ENCODE data around the gene CDH10. TPM values are rescaled to one million over a fixed set of nuclear protein-coding genes. Genes with fewer than 3 reads are reported as not detected.

The CDH10 gene
- total RNA-seq, 1 experiment from 2014 or later, result not detected

GRCh38 chr5:24633715-24634325, 11.0 kb downstream of the CDH10 start:
- CTCF ChIA-PET, result no interaction called here
- Mint-ChIP-seq H3K9me3 (ENCODE audit: low read depth, unreplicated experiment) (no peaks in the 10 kb centered on the region), H3K4me1 (ENCODE audit: low read depth, unreplicated experiment) (no peaks in the 10 kb centered on the region), H3K36me3 (ENCODE audit: insufficient read depth, unreplicated experiment) (no peaks in the 10 kb centered on the region), H3K27me3 (ENCODE audit: unreplicated experiment) (no peaks in the 10 kb centered on the region), H3K27ac (ENCODE audit: unreplicated experiment) (no peak overlapping the region), H3K4me3 (ENCODE audit: low read depth, unreplicated experiment) (no peak overlapping the region)
- intact Hi-C loops (cut with micrococcal nuclease; ENCODE audit: unreplicated experiment), result loop anchor here (10.0 kb wide), 1 partner anchor 1851 kb away; no protein-coding TSS in a partner anchor
- peak; percentile 35 for DNase-seq
- no TSS peak for BruUV-seq (replicated peaks)
- TF ChIP-seq CTCF (IDR thresholded peaks at IDR 0.05; ENCODE audit: unreplicated experiment), result peak; percentile 17

GRCh38 chr5:24632353-24632752, 12.4 kb downstream of the CDH10 start:
- H3K27me3 Mint-ChIP-seq (ENCODE audit: unreplicated experiment), result no peaks in the 10 kb centered on the region

GRCh38 chr5:24630918-24631317, 13.9 kb downstream of the CDH10 start:
- no peak for DNase-seq
- TF ChIP-seq CTCF (IDR thresholded peaks at IDR 0.05; ENCODE audit: unreplicated experiment), result no peak
- H3K9me3 Mint-ChIP-seq (ENCODE audit: low read depth, unreplicated experiment), result no peaks in the 10 kb centered on the region
- intact Hi-C loops (cut with micrococcal nuclease; ENCODE audit: unreplicated experiment), result loop anchor here (10.0 kb wide), 1 partner anchor 1854 kb away; no protein-coding TSS in a partner anchor
- H3K27ac Mint-ChIP-seq (ENCODE audit: unreplicated experiment), result no peak overlapping the region
- CTCF ChIA-PET, result no interaction called here
- H3K4me1 Mint-ChIP-seq (ENCODE audit: low read depth, unreplicated experiment), result no peaks in the 10 kb centered on the region
- BruUV-seq (replicated peaks), result no TSS peak
- H3K36me3 Mint-ChIP-seq (ENCODE audit: insufficient read depth, unreplicated experiment), result no peaks in the 10 kb centered on the region
- no peak overlapping the region for H3K4me3 Mint-ChIP-seq (ENCODE audit: low read depth, unreplicated experiment)
- no peaks in the 10 kb centered on the region for H3K27me3 Mint-ChIP-seq (ENCODE audit: unreplicated experiment)

More at GRCh38 chr5:24632353-24632752, 12.4 kb downstream of the CDH10 start:
- H3K36me3 Mint-ChIP-seq (ENCODE audit: insufficient read depth, unreplicated experiment), result no peaks in the 10 kb centered on the region
- H3K4me3 Mint-ChIP-seq (ENCODE audit: low read depth, unreplicated experiment), result no peak overlapping the region
- intact Hi-C loops (cut with micrococcal nuclease; ENCODE audit: unreplicated experiment), result loop anchor here (10.0 kb wide), 1 partner anchor 1852 kb away; no protein-coding TSS in a partner anchor
- H3K9me3 Mint-ChIP-seq (ENCODE audit: low read depth, unreplicated experiment), result no peaks in the 10 kb centered on the region
- no peak for DNase-seq
- CTCF ChIA-PET, result no interaction called here
- BruUV-seq (replicated peaks), result no TSS peak
- no peak for TF ChIP-seq CTCF (IDR thresholded peaks at IDR 0.05; ENCODE audit: unreplicated experiment)
- H3K27ac Mint-ChIP-seq (ENCODE audit: unreplicated experiment), result no peak overlapping the region
- H3K4me1 Mint-ChIP-seq (ENCODE audit: low read depth, unreplicated experiment), result no peaks in the 10 kb centered on the region

- H3K4me3 Mint-ChIP-seq (ENCODE audit: low read depth, unreplicated experiment), result no peak overlapping the region
- intact Hi-C loops (cut with micrococcal nuclease; ENCODE audit: unreplicated experiment), result loop anchor here (10.0 kb wide), 1 partner anchor 1855 kb away; no protein-coding TSS in a partner anchor
- H3K36me3 Mint-ChIP-seq (ENCODE audit: insufficient read depth, unreplicated experiment), result no peaks in the 10 kb centered on the region
- no peaks in the 10 kb centered on the region for H3K27me3 Mint-ChIP-seq (ENCODE audit: unreplicated experiment)
- CTCF ChIA-PET, result no interaction called here
- H3K4me1 Mint-ChIP-seq (ENCODE audit: low read depth, unreplicated experiment), result no peaks in the 10 kb centered on the region
- BruUV-seq (replicated peaks), result no TSS peak
- H3K27ac Mint-ChIP-seq (ENCODE audit: unreplicated experiment), result no peak overlapping the region
- DNase-seq, result no peak
- TF ChIP-seq CTCF (IDR thresholded peaks at IDR 0.05; ENCODE audit: unreplicated experiment), result no peak
- H3K9me3 Mint-ChIP-seq (ENCODE audit: low read depth, unreplicated experiment), result no peaks in the 10 kb centered on the region
Measured at GRCh38 chr5:24629798-24630197, 15.0 kb downstream of the CDH10 start.

All from Calu3 (cell line).